HG02798 (cell line): ENCODE results near the gene SLX4.

Experiments used
- ATAC-seq: cut with Tn5 transposase; IDR thresholded peaks from one replicate; pipeline ENCODE4 v1.9.1; 2021; ENCODE audit warnings: mild to moderate bottlenecking; ENCODE audit not compliant: unreplicated experiment, poor library complexity

The SLX4 gene

DNA sequence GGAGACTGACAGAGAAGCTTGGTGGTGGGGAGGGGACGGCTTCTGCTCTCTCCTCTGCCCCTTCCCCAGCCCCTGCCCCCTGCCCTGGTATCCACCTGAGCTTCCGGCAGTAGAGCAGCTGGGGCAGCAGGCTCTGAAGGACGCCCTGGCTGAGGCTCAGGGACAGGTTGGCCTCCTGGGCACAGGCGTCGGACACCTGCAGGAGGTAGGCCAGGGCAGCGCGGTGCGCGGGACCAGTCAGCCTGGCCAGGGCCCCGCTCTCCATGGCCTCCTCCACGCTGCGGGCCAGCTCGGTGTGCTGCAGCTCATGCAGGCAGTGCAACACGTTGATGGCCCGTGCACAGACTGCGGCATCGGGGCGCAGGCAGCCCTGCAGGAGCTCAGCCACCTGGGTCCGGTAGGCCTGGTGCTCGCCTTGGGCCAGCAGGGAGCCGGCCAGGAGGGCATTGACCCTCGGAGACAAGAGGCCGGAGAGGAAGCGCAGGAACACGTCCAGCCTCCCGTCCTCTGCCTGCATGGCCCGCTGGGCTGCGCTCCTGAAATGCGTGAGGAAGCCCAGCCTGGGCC is 48.4 kb downstream of the SLX4 start:
- ATAC-seq = no peak

DNA sequence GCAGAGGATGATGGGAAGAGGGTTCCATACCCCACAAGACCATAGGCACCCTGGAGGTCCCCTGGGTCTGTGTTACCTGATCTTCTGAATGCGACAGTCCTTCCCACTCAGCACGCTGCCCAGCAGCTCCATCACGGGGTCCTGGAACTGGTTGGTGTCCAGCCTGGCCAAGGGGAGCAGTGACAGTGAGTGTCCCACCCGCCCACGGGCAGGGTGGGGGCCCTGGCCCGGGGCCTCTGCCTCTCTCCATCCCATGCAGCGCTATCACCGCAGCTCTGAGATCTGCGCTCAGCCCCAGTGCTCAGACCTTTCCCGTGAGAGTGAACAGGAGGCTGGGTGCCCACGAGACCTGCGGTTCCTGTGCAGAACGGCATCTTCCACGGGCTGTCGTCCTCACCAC is 49.8 kb downstream of the SLX4 start:
- no peak for ATAC-seq

DNA sequence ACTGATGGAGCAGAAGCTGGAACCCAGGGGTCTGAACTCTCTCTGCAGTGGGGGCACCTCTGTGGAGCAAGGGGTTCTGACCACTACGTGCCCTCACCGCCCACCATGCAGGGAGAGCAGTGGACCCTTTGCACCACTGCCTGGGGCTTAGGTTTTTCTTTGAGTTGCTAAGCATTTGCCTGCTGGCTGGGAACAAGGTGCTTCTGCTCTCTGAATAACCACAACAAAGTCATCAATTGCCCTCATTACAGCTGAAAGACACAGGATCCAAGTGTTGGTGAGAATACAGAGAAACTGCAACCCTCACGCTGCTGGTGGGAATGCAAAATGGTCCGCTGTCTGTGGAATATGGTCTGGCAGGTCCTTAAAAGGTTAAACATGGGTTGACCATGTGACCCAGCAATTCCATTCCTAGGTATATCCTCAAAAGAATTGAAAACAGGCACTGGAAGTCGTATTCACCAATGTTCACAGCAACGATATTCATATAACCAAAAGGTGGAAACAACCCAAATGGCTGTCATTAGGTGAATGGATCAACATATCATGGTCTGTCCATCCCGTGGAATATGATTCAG is 57.0 kb downstream of the SLX4 start:
- no peak for ATAC-seq

DNA sequence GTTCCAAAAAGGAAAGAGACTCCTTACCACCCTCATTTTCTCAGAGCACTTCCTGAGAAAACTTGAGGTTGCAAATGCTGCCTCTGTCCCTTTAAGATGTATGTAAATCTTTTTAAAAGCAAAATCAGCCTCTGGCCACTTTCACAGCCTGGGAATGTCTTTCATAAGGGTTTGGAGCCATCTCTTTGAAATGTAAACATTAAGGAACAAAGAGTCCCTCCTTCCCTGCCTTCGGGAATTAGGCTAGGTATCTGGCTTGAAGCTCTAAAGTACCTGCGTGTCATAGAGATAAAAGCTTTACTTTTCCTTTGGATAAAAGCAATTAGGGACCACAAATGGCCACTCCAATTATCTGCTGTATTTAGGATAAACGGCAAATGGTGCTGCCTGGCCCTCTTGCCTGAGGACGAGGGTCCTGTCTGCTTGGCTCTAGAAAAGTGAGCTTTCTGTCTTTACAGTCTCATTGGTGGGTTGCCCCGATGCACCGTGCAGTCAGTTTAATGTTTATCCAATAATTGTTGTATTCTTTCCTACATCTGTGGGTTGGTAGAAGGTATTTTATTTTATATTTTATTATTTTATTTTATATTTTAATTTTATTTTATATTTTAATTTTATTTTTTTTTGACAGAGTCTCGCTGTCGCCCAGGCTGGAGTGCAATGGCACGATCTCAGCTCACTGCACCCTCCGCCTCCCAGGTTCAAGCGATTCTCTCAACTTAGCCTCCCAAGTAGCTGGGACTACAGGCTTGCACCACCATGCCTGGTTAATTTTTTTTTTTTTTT is 58.1 kb downstream of the SLX4 start:
- no peak for ATAC-seq

DNA sequence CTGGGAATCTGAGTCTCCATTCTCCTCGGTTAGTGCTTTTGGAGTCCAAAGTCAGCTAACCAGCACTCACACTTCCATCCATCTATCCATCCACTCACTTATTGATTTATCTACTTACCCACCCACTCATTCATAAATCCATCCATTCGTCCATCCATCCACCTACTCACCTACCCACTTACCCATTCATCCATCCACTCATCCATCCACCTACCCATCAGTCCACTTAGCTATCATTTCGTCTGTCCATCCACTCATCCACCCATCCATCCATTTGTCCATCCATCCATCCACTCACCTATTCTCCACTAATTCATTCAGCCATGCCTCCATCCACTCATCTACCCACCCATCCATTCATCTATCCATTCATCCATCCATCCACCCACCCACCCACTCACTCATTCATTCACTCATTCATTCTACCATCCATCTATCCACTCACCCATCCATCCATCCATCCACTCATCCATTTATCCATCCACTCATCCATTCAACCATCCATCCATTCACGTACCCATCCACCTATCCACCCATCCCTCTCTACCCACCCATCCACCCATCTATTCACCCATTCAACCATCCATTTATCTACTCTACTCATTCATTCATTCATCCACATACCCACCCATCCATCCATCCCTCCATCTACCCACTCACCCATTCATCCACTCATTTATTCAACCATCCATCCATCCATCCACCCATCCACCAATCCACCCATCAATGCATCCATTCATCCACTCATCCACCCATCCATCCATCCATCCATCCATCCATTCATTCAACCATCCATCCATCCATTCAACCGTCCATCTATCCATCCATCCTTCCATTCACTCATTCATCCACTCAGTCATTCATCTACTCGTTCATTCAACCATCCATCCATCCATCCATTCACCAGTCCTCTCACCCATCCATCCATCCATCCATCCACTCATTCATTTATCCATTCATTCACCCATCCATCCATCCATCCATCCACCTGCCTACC is 60.3 kb downstream of the SLX4 start:
- ATAC-seq = no peak

DNA sequence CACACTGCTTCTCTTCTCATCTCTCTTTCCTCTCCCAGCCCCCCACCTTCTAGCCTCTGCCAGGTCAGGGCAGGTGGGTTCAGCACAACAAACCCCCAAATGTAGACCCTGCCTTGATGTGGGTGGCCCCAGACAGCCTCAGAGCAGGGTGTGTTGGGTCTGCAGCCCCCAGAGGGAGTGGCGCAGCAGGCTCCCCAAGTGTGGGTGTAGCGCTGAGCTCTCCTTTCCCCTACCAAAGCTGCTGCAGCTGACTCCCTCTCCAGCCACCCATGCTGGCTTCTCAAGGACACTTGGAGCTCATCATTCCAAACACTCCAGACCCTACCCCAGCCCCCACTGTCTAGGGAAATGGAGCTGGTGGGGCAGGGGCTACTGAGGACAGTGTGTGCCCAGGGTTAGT is 61.5 kb downstream of the SLX4 start:
- no peak for ATAC-seq

DNA sequence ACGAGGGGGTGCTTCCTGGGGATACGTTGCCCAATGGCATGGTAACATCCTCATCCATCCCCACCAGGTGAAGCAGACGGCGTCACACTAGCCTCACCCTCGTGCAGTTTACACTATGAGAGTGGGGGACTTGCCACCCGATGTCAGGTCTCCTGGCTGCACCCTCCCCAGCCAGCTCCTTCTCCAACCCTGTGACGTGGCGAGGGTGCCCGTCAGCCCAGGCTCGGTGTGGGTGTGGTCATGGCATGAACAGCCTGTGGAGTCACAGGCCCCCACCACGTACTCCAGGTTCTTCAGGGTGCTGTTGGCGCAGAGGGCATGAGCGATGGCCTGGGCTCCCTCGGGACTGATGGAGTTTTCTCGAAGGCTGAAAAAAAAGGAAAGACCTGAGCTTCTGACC is 62.5 kb downstream of the SLX4 start:
- no peak for ATAC-seq

DNA sequence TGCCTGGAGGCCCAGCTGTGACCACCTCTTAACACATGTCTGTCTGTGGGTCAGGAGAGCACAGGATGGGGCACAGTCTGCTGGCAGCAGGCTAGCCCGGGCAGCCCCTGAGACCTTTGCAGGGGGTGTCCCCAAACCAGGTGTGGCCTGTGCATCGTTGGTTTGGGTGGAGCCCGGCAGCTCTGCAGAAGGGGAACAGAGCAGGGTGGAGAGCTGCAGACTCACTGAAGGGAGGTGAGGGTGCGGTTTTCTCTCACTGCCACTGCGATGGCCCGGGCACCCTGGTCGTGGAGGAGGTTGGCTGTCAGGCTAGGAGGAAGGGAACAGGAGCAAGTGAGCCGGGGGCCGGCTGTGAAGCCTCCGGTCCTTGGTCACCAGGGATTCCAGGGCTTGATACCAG is 63.0 kb downstream of the SLX4 start:
- no peak for ATAC-seq

DNA sequence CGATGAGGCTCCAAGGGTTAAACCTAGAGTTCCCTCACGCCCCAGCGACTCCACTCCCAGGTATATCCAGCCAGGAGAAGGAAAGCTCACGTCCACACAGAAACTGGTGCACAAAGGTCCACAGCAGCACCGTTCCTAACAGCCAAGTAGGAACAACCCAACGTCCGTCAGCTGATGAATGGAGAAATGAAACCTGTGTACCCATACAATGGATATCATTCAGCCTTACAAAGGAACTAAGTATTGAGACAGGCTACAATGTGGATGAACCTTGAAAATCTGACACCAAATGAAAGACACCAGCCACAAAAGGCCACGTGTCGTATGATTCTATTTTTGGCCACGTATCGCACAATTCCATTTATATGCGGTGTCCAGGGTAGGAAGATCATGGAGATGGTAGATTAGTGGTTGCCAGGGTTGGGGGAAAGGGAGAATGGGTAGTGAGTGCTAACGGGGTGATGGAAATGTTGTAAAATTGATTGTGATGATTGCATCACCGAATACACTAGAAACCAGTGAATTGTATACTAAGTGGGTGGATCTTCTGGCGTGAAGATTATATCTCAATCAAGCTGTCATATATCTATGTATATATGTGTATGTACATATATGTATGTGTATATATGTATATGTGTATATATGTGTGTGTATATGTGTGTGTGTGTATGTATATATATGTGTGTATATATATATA is 64.3 kb downstream of the SLX4 start:
- ATAC-seq = no peak

DNA sequence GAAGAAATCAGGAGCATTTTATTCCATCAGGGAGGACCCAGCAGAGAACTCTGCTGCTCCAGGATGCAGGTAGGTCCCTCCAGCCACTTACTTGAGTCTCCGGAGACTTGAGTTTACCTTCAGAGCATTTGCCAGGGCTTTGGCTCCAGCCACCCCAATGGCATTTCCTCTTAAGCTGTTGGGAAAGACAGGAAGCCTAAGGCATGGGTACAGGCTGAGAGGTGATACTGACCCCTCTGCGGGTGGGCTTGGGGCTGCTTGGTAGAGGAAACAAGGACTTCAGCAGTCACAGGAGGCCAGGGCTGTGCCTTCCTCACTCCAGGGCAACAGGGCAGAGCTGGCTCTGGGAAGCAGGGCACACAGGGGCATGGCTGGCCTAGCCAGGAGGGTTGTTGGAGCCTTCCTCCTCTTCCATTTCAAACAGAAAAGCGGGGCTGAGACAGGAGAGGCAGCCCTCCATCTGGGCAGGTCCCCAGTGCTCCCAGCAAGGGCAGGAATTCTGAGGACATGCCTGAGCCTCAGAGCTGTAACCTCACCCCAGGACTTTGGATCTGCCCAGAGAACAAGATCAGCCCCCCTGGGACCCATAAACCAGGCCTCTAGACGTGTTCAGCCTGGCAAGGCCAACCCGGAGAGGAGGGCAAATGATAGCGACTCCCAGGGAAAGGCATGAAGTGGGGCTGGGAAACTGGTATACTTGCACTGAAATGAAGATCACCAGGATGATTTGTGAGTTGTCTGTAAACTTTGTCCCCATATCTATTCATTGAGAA is 68.6 kb downstream of the SLX4 start:
- no peak for ATAC-seq

DNA sequence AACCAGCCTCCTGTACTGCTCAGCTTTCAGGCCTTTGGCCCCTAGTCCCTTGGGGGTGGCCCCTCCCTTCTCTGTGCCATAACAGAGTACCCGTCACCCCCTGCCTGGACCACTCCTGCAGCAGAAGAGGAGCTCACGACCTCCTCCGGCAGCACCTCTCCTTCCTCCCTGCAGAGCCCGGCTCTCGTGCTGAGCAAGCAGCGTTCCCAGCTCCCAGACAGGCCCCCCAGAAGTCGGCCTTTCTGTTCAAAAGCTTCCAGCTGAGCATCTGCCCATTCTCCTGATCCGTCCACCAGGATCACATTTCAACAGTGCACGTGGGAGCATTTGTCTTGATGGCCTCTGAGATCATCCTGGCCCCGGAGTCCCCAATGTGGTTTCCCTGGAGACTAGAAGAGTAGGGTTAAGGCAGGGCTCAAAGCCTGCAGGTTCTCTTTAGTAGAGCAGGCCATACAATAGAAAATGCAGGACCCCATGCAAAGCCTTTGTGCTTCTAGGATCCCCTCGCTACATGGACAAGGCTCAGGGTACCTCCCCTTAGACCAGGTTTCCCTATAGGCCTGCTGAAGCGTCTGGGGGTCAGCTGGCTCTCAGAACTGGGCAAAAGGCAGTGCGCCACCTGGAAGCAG is 69.8 kb downstream of the SLX4 start:
- no peak for ATAC-seq

DNA sequence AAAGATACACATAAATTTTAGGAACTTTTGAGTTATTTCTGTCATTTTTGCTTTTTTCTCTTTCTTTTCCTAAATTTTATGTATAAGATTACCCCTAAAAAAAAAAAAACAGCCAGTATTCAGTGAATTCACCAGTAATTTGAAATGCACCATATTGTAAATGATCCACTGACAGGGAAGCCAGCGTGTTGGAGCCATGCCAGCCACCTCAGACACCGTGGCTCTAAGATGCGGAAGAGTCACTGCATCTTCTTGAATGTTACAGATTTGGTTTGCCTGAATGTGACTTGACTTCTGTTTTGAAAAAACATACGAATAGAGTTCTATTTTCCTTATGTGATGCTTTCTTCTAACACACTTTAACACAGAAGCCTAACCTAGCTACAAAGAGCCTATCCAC is 73.2 kb downstream of the SLX4 start:
- ATAC-seq = no peak

DNA sequence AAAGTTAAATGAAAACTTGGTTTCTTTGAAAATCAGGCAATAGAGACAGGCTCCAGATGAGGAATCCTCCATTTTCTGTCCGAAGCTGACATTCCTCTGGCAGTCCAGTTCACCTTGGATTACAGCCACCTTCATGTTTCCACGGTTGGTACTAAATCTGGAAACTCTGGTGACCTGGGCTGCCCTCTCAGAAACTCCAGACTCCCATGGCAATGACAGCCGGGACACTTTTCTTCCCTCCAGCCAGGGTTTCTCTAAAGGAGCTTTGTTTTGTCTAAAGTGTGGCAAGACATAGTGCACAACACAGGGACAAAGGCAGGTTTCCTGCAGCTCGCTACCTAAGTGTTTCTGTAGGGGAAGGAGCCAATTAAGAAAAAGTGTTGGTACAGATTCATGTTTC is 74.6 kb downstream of the SLX4 start:
- no peak for ATAC-seq

DNA sequence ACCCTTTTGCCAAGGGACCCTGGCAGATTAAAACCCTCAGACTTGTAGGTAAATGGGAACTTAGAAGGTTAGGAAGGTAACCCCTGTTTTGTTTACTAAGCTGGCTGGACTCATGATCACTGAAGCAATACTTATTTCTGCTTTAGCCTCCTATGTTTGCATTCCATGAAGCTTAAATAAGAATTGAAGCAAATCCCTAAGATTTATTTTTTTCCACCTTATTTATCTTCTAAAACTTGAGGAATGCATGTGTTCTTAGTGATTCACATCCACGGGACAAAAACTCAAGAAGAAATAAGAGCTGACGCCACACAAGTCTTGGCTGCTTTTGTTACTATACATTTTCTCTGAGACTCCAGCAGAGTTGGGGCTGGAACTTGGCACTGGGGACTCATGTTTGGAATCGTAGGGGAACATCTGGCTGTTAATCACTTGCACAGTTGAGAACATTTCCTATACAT is 75.1 kb downstream of the SLX4 start:
- no peak for ATAC-seq

DNA sequence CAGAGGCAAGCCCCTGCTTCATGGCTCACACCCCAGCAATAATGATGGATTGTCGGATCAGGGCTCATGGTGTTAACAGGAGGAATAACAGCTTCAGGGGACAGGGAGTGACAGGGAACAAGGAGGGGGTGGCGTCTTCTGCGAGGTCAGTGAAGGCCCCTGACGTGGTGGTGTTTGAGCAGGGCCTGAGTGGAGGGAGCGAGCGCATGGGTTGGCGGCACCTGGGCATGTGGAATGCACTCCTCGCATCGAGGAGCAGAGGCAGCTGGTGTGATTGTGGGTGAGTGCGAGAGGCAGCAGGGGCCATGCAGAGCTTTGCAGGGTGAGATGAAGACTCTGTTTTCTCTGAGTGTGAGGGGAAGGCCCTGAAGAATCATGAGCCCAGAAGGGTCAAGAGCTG is 77.3 kb downstream of the SLX4 start:
- no peak for ATAC-seq

DNA sequence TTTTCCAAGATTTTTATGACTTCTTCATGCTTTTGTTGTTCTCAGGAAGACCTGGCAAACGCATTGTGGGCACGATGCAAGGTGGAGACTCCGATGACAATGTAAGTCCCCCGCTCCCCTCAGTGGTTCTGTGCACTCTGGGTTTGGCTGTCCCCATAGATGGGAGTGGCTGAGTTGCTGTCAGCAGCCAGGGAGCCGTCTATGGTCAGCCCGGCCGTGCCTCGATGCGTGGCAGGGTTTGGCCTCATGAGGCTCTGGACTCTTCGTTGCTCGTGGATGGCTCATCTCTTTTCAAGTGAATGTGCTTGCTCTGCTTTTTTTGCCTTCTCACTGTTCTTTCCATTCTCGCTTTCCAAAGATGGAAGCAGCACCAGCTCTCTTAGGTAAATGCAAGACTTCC is 78.7 kb downstream of the SLX4 start:
- ATAC-seq = no peak
